Choroid plexus epithelial cell (primary cell): ENCODE data around the gene SRC.

Experiments
- DNase-seq: peaks from one replicate; pipeline ENCODE4 v3.0.0-alpha.2; 2010; ENCODE audit warnings: low read depth
- H3K4me3 ChIP-seq: 2 replicates; pipeline ENCODE4 v1.5.1; 2011; ENCODE audit warnings: low read depth, mild to moderate bottlenecking, control low read depth, low read length, moderate library complexity
- CTCF ChIP-seq: conservative IDR thresholded peaks from 2 replicates; pipeline ENCODE4 v1.5.1; 2011; ENCODE audit warnings: low read depth, mild to moderate bottlenecking, control low read depth, inconsistent platforms, low read length, moderate library complexity

Gene SRC

DNA sequence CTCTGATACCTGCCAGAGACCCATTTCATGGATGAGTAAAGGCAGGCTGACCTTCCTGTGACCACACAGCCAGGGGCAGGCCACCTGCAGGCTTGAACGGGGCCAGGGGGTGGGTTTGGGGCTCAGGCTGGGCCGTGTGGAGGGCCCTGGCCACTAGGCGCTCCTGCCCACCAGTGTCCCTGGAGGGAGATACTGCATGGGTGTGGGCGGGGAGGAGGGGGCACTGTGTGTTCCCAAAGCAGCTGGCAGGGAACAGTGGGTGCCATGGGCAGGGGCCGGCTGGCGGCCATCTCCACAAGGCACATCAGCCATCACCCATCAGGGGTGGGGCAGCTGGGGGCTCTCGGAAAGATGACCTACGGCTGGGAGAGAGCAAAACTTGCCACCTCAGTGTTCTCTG, 15.4 kb downstream of the SRC start:
- no peak for TF ChIP-seq CTCF
- no peak for DNase-seq

DNA sequence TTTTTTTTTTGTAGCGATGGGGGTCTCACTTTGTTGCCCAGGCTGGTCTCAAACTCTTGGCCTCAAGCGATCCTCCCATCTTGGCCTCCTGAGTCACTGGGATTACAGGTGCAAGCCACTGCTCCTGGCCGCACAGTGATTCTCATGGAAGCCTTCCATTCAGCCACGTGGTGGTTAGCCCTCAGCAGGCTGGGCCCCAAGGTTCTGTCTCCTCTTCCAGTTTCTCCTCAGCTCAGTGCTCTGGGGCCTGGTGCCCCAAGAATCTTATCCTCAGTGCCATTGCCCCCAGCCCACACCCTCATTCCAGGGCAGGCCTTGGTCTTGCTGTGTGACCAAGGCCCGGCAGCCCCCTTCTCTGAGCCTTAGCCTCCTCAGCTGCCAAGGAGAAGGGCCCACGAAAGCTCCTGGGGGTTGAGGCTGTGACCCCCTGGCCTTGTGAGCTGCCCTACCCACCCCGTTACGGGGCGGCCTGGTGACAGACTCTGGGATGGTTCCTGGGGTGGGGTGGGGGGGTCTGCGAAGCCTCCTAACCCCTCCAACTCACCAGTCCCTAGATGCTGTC, 16.4 kb downstream of the SRC start:
- no peak overlapping the region for H3K4me3 ChIP-seq
- no peak for TF ChIP-seq CTCF
- no peak for DNase-seq

More for the DNA sequence above, 15.4 kb downstream of the SRC start:
- H3K4me3 ChIP-seq = no peak overlapping the region

DNA sequence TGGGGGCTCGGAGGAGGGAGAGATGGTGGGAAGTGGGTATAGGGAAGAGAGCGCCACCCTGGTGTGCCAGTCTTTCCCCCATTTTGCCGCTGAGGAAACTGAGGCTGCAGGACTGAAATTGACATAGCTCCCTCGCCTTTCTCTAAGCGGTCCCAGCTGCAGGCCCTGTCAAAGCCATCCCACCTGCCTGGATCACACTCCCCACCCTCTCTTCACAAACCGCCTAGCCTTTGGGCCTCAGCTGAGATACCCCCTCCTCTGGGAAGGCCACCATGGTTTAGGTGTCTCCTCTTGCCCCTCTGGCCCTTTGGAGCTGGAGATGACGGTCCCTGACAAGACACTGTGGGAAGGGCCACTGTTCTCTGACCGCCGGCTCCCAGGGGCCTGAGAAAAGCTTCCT, 16.9 kb downstream of the SRC start:
- TF ChIP-seq CTCF = no peak
- DNase-seq = no peak
- H3K4me3 ChIP-seq = no peak overlapping the region

DNA sequence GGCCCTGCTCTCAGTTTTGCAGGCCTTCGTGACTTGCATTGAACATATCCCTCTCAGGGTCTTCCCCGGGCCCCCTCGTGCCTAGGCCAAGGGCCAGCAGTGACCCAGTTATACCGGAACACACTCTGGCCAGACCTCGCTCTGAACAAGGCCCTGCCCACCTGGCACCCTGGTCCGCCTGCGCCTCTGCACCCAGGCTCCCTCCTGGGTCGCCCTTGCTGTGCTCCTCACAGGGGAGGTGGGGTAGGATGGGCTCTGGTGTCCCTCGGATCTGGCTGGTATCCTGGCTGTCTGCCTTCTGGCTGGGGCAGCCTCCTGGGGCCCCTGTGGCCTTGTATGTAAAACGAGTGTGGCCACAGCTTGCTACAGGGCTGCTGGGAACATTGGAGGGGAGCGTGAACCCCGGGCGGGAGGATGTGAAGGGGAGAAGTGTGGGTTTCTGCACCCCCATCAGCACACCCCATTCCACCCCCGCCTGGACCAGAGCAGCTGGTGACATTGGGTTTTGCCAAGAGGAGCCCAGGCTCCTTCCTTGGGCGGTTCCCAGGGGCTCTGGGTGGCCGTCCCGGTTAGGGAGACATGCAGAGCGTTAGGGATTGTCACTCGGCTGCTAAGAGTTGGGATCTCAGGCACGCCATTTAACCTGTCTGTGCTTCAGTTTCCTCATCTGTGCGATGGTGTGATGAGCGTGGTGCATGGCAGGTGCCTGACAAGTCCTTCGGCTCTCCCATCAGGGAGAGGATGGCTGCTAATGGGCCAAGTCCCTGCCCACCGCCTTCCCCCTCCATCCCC, 17.5 kb downstream of the SRC start:
- H3K4me3 ChIP-seq = no peak overlapping the region
- no peak for TF ChIP-seq CTCF
- no peak for DNase-seq

- H3K4me3 ChIP-seq = no peak overlapping the region
- DNase-seq = no peak
- no peak for TF ChIP-seq CTCF
Observed at GRCh38 chr20:37364013-37364926, 18.3 kb downstream of the SRC start.

- DNase-seq = no peak
- TF ChIP-seq CTCF = no peak
- H3K4me3 ChIP-seq = no peak overlapping the region
Observed at GRCh38 chr20:37364927-37365272, 19.0 kb downstream of the SRC start.
